K562 (cell line): Measurements from ENCODE around the gene PODN. TPM values are rescaled to one million over a fixed set of nuclear protein-coding genes. Genes with fewer than 3 reads are reported as not detected.

Experiments used
- ARID1B ChIP-seq: fragments of 450-650 bp; IDR thresholded peaks from 2 replicates; pipeline ENCODE4 v1.6.1; 2016; ENCODE audit warnings: antibody characterized with exemption, mild to moderate bottlenecking, inconsistent platforms
- CBFA2T3 ChIP-seq: fragments of 450-650 bp; IDR thresholded peaks from 2 replicates; pipeline ENCODE4 v1.6.1; 2017
- CTBP1 ChIP-seq: fragments of 450-650 bp; IDR thresholded peaks from 2 replicates; pipeline ENCODE4 v1.6.1; 2016; ENCODE audit warnings: borderline replicate concordance
- GATA2 ChIP-seq: sonication (generic); formaldehyde crosslinking; IDR thresholded peaks from 2 replicates; pipeline ENCODE4 v1.4.0; 2020; ENCODE audit warnings: mild to moderate bottlenecking, missing genetic modification reagents
- MEIS2 ChIP-seq: fragments of 450-650 bp; IDR thresholded peaks from 2 replicates; pipeline ENCODE4 v1.6.1; 2014; ENCODE audit warnings: mild to moderate bottlenecking; ENCODE audit not compliant: partially characterized antibody
- NCOR1 ChIP-seq: fragments of 450-650 bp; IDR thresholded peaks from 2 replicates; pipeline ENCODE4 v1.6.1; 2016; ENCODE audit warnings: mild to moderate bottlenecking, moderate library complexity
- RAD21 ChIP-seq, 2 experiments: fragments of 250-450 bp in 1 of 2; fragments of 450-650 bp in 1 of 2; sonication (Bioruptor Pico) in 1 of 2; formaldehyde crosslinking in 1 of 2; IDR thresholded peaks in 1 of 2; conservative IDR thresholded peaks in 1 of 2; 2 replicates each; pipeline versions ENCODE4 v1.4.0 to v1.8.0; 2020 to 2022; ENCODE audit warnings: mild to moderate bottlenecking in 2 of 2, moderate library complexity in 1 of 2
- RBFOX2 ChIP-seq: fragments of 200-400 bp; formaldehyde crosslinking; IDR thresholded peaks from 2 replicates; pipeline ENCODE4 v1.6.1; 2017; ENCODE audit warnings: low read depth, mild to moderate bottlenecking, low read length, moderate library complexity
- RBM25 ChIP-seq: fragments of 200-400 bp; formaldehyde crosslinking; IDR thresholded peaks from 2 replicates; pipeline ENCODE4 v1.6.1; 2018; ENCODE audit warnings: low read length, low read depth, moderate library complexity; ENCODE audit not compliant: severe bottlenecking
- SIRT6 ChIP-seq: IDR thresholded peaks from one replicate; pipeline ENCODE4 v1.6.1; 2012; ENCODE audit warnings: low read depth, mild to moderate bottlenecking, control low read depth, inconsistent platforms, low read length, moderate library complexity
- TAL1 ChIP-seq: fragments of 450-650 bp; IDR thresholded peaks from 2 replicates; pipeline ENCODE4 v1.6.1; 2016; ENCODE audit warnings: mild to moderate bottlenecking
- TCF3 ChIP-seq: sonication (generic); formaldehyde crosslinking; IDR thresholded peaks from 2 replicates; pipeline ENCODE4 v1.4.0; 2020; ENCODE audit warnings: mild to moderate bottlenecking, missing genetic modification reagents
- TEAD4 ChIP-seq, 2 experiments: sonication (generic) in 1 of 2; formaldehyde crosslinking in 1 of 2; IDR thresholded peaks; 2 replicates each; pipeline versions ENCODE4 v1.6.1 to v1.8.0; 2012 to 2022; ENCODE audit warnings: borderline replicate concordance in 1 of 2, inconsistent platforms in 1 of 2, low read length in 1 of 2, mild to moderate bottlenecking in 1 of 2, missing genetic modification reagents in 1 of 2
- THRAP3 ChIP-seq: fragments of 450-650 bp; IDR thresholded peaks from 2 replicates; pipeline ENCODE4 v1.6.1; 2016; ENCODE audit warnings: mild to moderate bottlenecking, inconsistent platforms, borderline replicate concordance
- XRCC5 ChIP-seq: fragments of 200-400 bp; formaldehyde crosslinking; IDR thresholded peaks from 2 replicates; pipeline ENCODE4 v1.6.1; 2017; ENCODE audit warnings: low read depth, mild to moderate bottlenecking, low read length
- ZNF174 ChIP-seq: fragments of 250-450 bp; sonication (Bioruptor Pico); IDR thresholded peaks from 2 replicates; pipeline ENCODE4 v1.4.0; 2020; ENCODE audit warnings: mild to moderate bottlenecking
- ZNF445 ChIP-seq: fragments of 250-450 bp; sonication (Bioruptor Pico); IDR thresholded peaks from 2 replicates; pipeline ENCODE4 v1.4.0; 2020; ENCODE audit warnings: low read depth, mild to moderate bottlenecking, moderate library complexity
- ZNF57 ChIP-seq: fragments of 450-650 bp; formaldehyde crosslinking; IDR thresholded peaks from 2 replicates; pipeline ENCODE4 v1.4.0; 2020; ENCODE audit warnings: mild to moderate bottlenecking, moderate library complexity
- ZNF668 ChIP-seq: fragments of 250-450 bp; sonication (Bioruptor Pico); IDR thresholded peaks from 2 replicates; pipeline ENCODE4 v1.8.0; 2022; ENCODE audit warnings: mild to moderate bottlenecking, inconsistent platforms
- polyA plus RNA-seq, 8 experiments: library from polyadenylated mRNA; depleted of rRNA in 4 of 8; stranded (reverse) in 5 of 8; unstranded in 3 of 8; fragments of >200 nt; fragmentation: Nextera tagmentation in 2 of 8; fragmentation: Illumina TruSeq in 1 of 8; extraction: Ambion mirVana in 2 of 8; extraction: Trizol in 1 of 8; gene quantifications; 2 replicates each; pipeline versions ENCODE4 v1.2.1 to v1.2.3, GENCODE V29; 2011 to 2014; ENCODE audit warnings: inconsistent platforms in 1 of 8, missing spikeins in 1 of 8
- total RNA-seq, 7 experiments: library from RNA; depleted of rRNA in 6 of 7; stranded (reverse); fragments of >200 nt in 6 of 7; fragmentation: Illumina TruSeq in 2 of 7; extraction: Trizol in 2 of 7; gene quantifications; 2 replicates each; pipeline versions ENCODE4 v1.2.1 to v1.2.3, GENCODE V29; 2011 to 2021; ENCODE audit warnings: low replicate concordance in 1 of 7
- TF ChIP-seq, protein P1 (sequence below): fragments of 250-450 bp; sonication (Bioruptor Pico); IDR thresholded peaks from 2 replicates; pipeline ENCODE4 v1.5.0; 2020; ENCODE audit warnings: mild to moderate bottlenecking, borderline replicate concordance
- TF ChIP-seq, protein P2 (sequence below), 2 experiments: fragments of 450-650 bp in 1 of 2; sonication (generic) in 1 of 2; formaldehyde crosslinking in 1 of 2; IDR thresholded peaks in 1 of 2; conservative IDR thresholded peaks in 1 of 2; 2 replicates each; pipeline versions ENCODE4 v1.6.1 to v1.8.1; 2016 to 2023; ENCODE audit warnings: mild to moderate bottlenecking in 2 of 2, moderate library complexity in 2 of 2, inconsistent platforms in 1 of 2, missing genetic modification reagents in 1 of 2
- TF ChIP-seq, protein P3 (sequence below): sonication (generic); formaldehyde crosslinking; IDR thresholded peaks from 2 replicates; pipeline ENCODE4 v1.9.0; 2022; ENCODE audit warnings: mild to moderate bottlenecking, missing genetic modification reagents

PODN gene
- total and polyA plus RNA-seq, 9 of the 15 experiments (the other 6 are each of a cell fraction or from before 2014, with no cell fraction given): not detected

DNA sequence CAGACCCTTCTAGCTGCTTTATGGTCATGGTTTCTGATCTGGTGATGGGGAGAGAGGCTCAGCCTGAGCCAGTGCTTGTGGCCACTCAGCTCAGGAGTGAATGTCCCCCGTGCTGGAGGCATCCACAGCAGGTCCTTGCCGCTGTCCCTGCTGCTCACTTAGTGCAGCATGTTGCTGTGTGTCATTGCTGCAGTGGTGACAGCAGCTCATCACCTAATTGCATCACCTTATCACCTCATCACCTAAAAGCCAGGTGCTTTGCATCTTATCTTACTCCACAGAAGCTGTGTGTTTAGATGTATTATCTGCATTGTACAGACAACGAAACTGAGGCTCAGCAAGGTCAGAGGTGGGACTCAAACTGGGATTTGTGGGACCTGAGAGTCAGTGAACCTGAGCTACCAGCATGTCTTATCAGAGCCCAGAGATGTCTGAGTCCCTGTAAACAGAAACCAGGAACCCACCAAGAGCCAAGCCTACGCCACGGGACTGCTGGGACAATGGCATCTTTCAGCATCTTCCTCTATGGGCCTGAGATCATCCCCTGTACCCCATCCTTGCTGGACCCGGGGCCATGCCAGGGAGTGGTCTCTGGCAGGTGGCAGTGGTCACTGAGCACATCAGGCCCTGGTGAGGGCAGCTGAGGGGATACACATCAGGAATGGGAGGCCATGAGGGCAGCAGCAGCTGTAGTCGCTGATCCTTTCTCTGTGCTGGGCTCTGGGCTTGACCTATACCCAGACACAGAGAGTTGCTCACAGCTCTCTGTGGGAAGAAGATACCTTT, 6.5 kb downstream of the PODN start (continued):
- TF ChIP-seq NCOR1: 0 out of 2 replicates have a peak, but pooled peaks have one; percentile 9
- peak; percentile 49 for TF ChIP-seq TCF3 (CRISPR knock-in tag)
- TF ChIP-seq, protein P1, sequence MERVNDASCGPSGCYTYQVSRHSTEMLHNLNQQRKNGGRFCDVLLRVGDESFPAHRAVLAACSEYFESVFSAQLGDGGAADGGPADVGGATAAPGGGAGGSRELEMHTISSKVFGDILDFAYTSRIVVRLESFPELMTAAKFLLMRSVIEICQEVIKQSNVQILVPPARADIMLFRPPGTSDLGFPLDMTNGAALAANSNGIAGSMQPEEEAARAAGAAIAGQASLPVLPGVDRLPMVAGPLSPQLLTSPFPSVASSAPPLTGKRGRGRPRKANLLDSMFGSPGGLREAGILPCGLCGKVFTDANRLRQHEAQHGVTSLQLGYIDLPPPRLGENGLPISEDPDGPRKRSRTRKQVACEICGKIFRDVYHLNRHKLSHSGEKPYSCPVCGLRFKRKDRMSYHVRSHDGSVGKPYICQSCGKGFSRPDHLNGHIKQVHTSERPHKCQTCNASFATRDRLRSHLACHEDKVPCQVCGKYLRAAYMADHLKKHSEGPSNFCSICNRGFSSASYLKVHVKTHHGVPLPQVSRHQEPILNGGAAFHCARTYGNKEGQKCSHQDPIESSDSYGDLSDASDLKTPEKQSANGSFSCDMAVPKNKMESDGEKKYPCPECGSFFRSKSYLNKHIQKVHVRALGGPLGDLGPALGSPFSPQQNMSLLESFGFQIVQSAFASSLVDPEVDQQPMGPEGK (CRISPR knock-in tag): no peak
- TF ChIP-seq, protein P2, sequence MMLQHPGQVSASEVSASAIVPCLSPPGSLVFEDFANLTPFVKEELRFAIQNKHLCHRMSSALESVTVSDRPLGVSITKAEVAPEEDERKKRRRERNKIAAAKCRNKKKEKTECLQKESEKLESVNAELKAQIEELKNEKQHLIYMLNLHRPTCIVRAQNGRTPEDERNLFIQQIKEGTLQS (IDR thresholded peaks at IDR 0.05): peak; percentile 78
- TF ChIP-seq, protein P2 (CRISPR knock-in tag; conservative IDR thresholded peaks at IDR 0.05): no peak; the same call in 1 of the 2 replicates
- peak; percentile 32 for TF ChIP-seq MEIS2
- no peak for TF ChIP-seq RAD21 (CRISPR knock-in tag; conservative IDR thresholded peaks at IDR 0.05 in 1 of 2, IDR thresholded peaks at IDR 0.05 in 1 of 2)
- TF ChIP-seq GATA2: no peak; the same call in 1 of the 2 replicates
- TF ChIP-seq SIRT6: no peak
- TF ChIP-seq, protein P3, sequence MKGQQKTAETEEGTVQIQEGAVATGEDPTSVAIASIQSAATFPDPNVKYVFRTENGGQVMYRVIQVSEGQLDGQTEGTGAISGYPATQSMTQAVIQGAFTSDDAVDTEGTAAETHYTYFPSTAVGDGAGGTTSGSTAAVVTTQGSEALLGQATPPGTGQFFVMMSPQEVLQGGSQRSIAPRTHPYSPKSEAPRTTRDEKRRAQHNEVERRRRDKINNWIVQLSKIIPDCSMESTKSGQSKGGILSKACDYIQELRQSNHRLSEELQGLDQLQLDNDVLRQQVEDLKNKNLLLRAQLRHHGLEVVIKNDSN (CRISPR knock-in tag): no peak
- TF ChIP-seq CTBP1: peak; percentile 77; the same call in 1 of the 2 replicates
- TF ChIP-seq ZNF57 (CRISPR knock-in tag): no peak
- TF ChIP-seq ZNF668 (CRISPR knock-in tag): no peak
- no peak for TF ChIP-seq RBM25
- TF ChIP-seq CBFA2T3: peak; percentile 79
- peak; percentile 71 for TF ChIP-seq TEAD4 (IDR thresholded peaks at IDR 0.05; ENCODE audit: low read length)
- no peak for TF ChIP-seq TEAD4 (CRISPR knock-in tag; IDR thresholded peaks at IDR 0.05; ENCODE audit: borderline replicate concordance)
- no peak for TF ChIP-seq RBFOX2
- TF ChIP-seq ZNF445: no peak
- TF ChIP-seq ARID1B: peak; percentile 43; the same call in 1 of the 2 replicates
- peak; percentile 73 for TF ChIP-seq TAL1
- TF ChIP-seq THRAP3: no peak
- no peak for TF ChIP-seq XRCC5
- TF ChIP-seq ZNF174: no peak
